Measurements from ENCODE around the gene LRRFIP2.

LRRFIP2 gene

GRCh38 chr3:37221407-37221806, 47.0 kb upstream of the LRRFIP2 start:
- DNase-seq (ENCODE audit: low read depth in 1 of 2, low spot score in 1 of 2), result no peak
- TF ChIP-seq, protein P1, sequence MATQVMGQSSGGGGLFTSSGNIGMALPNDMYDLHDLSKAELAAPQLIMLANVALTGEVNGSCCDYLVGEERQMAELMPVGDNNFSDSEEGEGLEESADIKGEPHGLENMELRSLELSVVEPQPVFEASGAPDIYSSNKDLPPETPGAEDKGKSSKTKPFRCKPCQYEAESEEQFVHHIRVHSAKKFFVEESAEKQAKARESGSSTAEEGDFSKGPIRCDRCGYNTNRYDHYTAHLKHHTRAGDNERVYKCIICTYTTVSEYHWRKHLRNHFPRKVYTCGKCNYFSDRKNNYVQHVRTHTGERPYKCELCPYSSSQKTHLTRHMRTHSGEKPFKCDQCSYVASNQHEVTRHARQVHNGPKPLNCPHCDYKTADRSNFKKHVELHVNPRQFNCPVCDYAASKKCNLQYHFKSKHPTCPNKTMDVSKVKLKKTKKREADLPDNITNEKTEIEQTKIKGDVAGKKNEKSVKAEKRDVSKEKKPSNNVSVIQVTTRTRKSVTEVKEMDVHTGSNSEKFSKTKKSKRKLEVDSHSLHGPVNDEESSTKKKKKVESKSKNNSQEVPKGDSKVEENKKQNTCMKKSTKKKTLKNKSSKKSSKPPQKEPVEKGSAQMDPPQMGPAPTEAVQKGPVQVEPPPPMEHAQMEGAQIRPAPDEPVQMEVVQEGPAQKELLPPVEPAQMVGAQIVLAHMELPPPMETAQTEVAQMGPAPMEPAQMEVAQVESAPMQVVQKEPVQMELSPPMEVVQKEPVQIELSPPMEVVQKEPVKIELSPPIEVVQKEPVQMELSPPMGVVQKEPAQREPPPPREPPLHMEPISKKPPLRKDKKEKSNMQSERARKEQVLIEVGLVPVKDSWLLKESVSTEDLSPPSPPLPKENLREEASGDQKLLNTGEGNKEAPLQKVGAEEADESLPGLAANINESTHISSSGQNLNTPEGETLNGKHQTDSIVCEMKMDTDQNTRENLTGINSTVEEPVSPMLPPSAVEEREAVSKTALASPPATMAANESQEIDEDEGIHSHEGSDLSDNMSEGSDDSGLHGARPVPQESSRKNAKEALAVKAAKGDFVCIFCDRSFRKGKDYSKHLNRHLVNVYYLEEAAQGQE (IDR thresholded peaks at IDR 0.05; ENCODE audit: insufficient replicate concordance, low read depth), result no peak
- TF ChIP-seq, protein P2, sequence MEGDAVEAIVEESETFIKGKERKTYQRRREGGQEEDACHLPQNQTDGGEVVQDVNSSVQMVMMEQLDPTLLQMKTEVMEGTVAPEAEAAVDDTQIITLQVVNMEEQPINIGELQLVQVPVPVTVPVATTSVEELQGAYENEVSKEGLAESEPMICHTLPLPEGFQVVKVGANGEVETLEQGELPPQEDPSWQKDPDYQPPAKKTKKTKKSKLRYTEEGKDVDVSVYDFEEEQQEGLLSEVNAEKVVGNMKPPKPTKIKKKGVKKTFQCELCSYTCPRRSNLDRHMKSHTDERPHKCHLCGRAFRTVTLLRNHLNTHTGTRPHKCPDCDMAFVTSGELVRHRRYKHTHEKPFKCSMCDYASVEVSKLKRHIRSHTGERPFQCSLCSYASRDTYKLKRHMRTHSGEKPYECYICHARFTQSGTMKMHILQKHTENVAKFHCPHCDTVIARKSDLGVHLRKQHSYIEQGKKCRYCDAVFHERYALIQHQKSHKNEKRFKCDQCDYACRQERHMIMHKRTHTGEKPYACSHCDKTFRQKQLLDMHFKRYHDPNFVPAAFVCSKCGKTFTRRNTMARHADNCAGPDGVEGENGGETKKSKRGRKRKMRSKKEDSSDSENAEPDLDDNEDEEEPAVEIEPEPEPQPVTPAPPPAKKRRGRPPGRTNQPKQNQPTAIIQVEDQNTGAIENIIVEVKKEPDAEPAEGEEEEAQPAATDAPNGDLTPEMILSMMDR (IDR thresholded peaks at IDR 0.05; ENCODE audit: insufficient read depth, low read length), result no peak
- Histone ChIP-seq H3K27ac (replicated peaks) (no peak overlapping the region), H3K4me3 (replicated peaks; ENCODE audit: insufficient read depth, low read length) (no peak overlapping the region), H3K27me3 (ENCODE audit: insufficient read depth, poor library complexity, severe bottlenecking) (no peaks in the 10 kb centered on the region)

DNA sequence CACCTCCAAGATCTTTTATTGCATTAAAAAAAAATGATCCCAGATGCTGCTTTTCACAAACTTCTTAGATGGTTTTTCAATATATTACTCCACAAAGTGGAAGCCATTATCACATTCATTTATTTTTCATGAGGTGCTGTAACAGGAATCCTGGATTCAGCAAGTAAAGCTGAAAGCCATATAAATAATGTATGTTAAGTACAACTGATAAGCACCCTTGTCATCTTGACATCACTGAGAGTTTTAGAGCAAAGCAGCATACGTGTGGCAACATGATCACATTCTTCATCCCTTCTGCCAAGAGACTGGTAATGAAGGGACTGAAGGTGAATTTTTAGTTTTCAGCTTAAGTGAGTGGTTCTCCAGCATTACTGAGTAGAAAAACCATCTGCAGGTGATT, 44.9 kb upstream of the LRRFIP2 start:
- TF ChIP-seq SPI1 (IDR thresholded peaks at IDR 0.05; ENCODE audit: borderline replicate concordance, low read depth), result no peak
- TF ChIP-seq POLR2AphosphoS5 (IDR thresholded peaks at IDR 0.05; ENCODE audit: low read depth), result no peak
- TF ChIP-seq GABPA (IDR thresholded peaks at IDR 0.05; ENCODE audit: low read depth), result no peak
- TF ChIP-seq, protein P1 (IDR thresholded peaks at IDR 0.05; ENCODE audit: insufficient replicate concordance, low read depth), result no peak
- TF ChIP-seq, protein P2 (IDR thresholded peaks at IDR 0.05; ENCODE audit: insufficient read depth, low read length), result no peak
- Histone ChIP-seq H3K27ac (replicated peaks) (no peak overlapping the region), H3K27me3 (ENCODE audit: insufficient read depth, poor library complexity, severe bottlenecking) (no peaks in the 10 kb centered on the region), H3K4me3 (replicated peaks; ENCODE audit: insufficient read depth, low read length) (no peak overlapping the region)
- DNase-seq (ENCODE audit: low read depth in 1 of 2, low spot score in 1 of 2), result no peak

- DNase-seq (ENCODE audit: low read depth in 1 of 2, low spot score in 1 of 2), result no peak
- Histone ChIP-seq H3K27ac (replicated peaks) (no peak overlapping the region), H3K27me3 (ENCODE audit: insufficient read depth, poor library complexity, severe bottlenecking) (no peaks in the 10 kb centered on the region), H3K4me3 (replicated peaks; ENCODE audit: insufficient read depth, low read length) (no peak overlapping the region)
- TF ChIP-seq SPI1 (IDR thresholded peaks at IDR 0.05; ENCODE audit: borderline replicate concordance, low read depth), result no peak
- TF ChIP-seq, protein P1 (IDR thresholded peaks at IDR 0.05; ENCODE audit: insufficient replicate concordance, low read depth), result no peak
- no peak for TF ChIP-seq GABPA (IDR thresholded peaks at IDR 0.05; ENCODE audit: low read depth)
- TF ChIP-seq POLR2AphosphoS5 (IDR thresholded peaks at IDR 0.05; ENCODE audit: low read depth), result no peak
- TF ChIP-seq, protein P2 (IDR thresholded peaks at IDR 0.05; ENCODE audit: insufficient read depth, low read length), result no peak
Observed at GRCh38 chr3:37218206-37218605, 43.8 kb upstream of the LRRFIP2 start.

Measured in HL-60 (cell line).